PC-9 (cell line): ENCODE data around the gene SUMO2. TPM values are rescaled to one million over a fixed set of nuclear protein-coding genes. Genes with fewer than 3 reads are reported as not detected.
"Not testable (repeated sequence)": the region's sequence is repeated elsewhere in the genome, so short reads cannot be mapped to it uniquely, and the experiment has no call there.

Experiments used
- BruUV-seq: library from RNA; stranded (reverse); fragments of 400-500 nt; replicated peaks from 2 replicates; lab custom pipeline; 2021; lab: Mats Ljungman, UMichigan
- CTCF ChIA-PET: fragments of 300-600 bp; sonication (Branson Sonifier 250); formaldehyde crosslinking; loops from one replicate; lab custom pipeline; 2022; ENCODE audit warnings: antibody characterized with exemption; lab: Charles Lee
- POLR2A ChIA-PET: fragments of 300-600 bp; sonication (Branson Sonifier 250); formaldehyde crosslinking; loops from one replicate; lab custom pipeline; 2022; ENCODE audit warnings: antibody characterized with exemption; ENCODE audit not compliant: unreplicated experiment; lab: Charles Lee
- DNase-seq, 2 experiments: peaks; one replicate each; pipeline versions ENCODE4 v3.0.0 to v3.0.0-alpha.2; 2015 to 2022; ENCODE audit warnings: mixed read lengths in 1 of 2
- H2AFZ ChIP-seq: fragments of 200-600 bp; sonication (generic); 2 replicates; pipeline ENCODE4 v1.8.1; 2017; ENCODE audit warnings: antibody characterized with exemption
- H3F3A ChIP-seq: fragments of 200-600 bp; sonication (generic); 2 replicates; pipeline ENCODE4 v1.8.1; 2017; ENCODE audit warnings: antibody characterized with exemption, mild to moderate bottlenecking, low read depth; ENCODE audit not compliant: insufficient read depth
- H3K27ac ChIP-seq: fragments of 200-600 bp; sonication (generic); 2 replicates; pipeline ENCODE4 v1.6.1; 2016; ENCODE audit warnings: mixed run types
- H3K27me3 ChIP-seq: fragments of 200-600 bp; sonication (generic); 2 replicates; pipeline ENCODE4 v1.6.1; 2016; ENCODE audit warnings: low read depth, mixed run types; ENCODE audit not compliant: insufficient read depth
- H3K36me3 ChIP-seq: fragments of 200-600 bp; sonication (generic); 2 replicates; pipeline ENCODE4 v1.6.1; 2016; ENCODE audit warnings: low read depth, mixed run types
- H3K4me1 ChIP-seq: fragments of 200-600 bp; sonication (generic); replicated peaks from 2 replicates; pipeline ENCODE4 v1.6.1; 2016; ENCODE audit warnings: mixed run types; ENCODE audit not compliant: insufficient read depth
- H3K4me2 ChIP-seq: fragments of 200-600 bp; sonication (generic); 2 replicates; pipeline ENCODE4 v1.6.1; 2017; ENCODE audit warnings: mixed run types
- H3K4me3 ChIP-seq: fragments of 200-600 bp; sonication (generic); 2 replicates; pipeline ENCODE4 v1.6.1; 2016; ENCODE audit warnings: mixed run types
- H3K79me2 ChIP-seq: fragments of 200-600 bp; sonication (generic); 2 replicates; pipeline ENCODE4 v1.6.1; 2017; ENCODE audit warnings: low read depth, mixed run types
- H3K9me2 ChIP-seq: fragments of 200-600 bp; sonication (generic); 2 replicates; pipeline ENCODE4 v1.8.1; 2017; ENCODE audit warnings: mild to moderate bottlenecking; ENCODE audit not compliant: insufficient read depth
- H3K9me3 ChIP-seq: fragments of 200-600 bp; sonication (generic); 2 replicates; pipeline ENCODE4 v1.8.1; 2016; ENCODE audit warnings: low read depth; ENCODE audit not compliant: insufficient read depth
- H4K20me1 ChIP-seq: fragments of 200-600 bp; sonication (generic); 2 replicates; pipeline ENCODE4 v1.8.1; 2017; ENCODE audit not compliant: insufficient read depth
- EZH2 ChIP-seq: fragments of 200-600 bp; sonication (generic); IDR thresholded peaks from 2 replicates; pipeline ENCODE4 v1.8.0; 2017; ENCODE audit warnings: antibody characterized with exemption, low read depth
- intact Hi-C: fragments of 100-400 bp; cut with micrococcal nuclease; formaldehyde crosslinking; loops from one replicate; pipeline ENCODE4 v1.10.0; 2022; ENCODE audit not compliant: unreplicated experiment
- total RNA-seq: library from RNA; stranded (reverse); gene quantifications from 2 replicates; pipeline ENCODE4 v1.2.3, GENCODE V29; 2021
- TF ChIP-seq, protein P1 (sequence below): fragments of 200-600 bp; sonication (generic); conservative IDR thresholded peaks from 2 replicates; pipeline ENCODE4 v1.6.1; 2017; ENCODE audit warnings: mixed run types, antibody characterized with exemption, mild to moderate bottlenecking, moderate library complexity

Gene SUMO2
- total RNA-seq, 1 experiment from 2014 or later: 486 TPM

DNA sequence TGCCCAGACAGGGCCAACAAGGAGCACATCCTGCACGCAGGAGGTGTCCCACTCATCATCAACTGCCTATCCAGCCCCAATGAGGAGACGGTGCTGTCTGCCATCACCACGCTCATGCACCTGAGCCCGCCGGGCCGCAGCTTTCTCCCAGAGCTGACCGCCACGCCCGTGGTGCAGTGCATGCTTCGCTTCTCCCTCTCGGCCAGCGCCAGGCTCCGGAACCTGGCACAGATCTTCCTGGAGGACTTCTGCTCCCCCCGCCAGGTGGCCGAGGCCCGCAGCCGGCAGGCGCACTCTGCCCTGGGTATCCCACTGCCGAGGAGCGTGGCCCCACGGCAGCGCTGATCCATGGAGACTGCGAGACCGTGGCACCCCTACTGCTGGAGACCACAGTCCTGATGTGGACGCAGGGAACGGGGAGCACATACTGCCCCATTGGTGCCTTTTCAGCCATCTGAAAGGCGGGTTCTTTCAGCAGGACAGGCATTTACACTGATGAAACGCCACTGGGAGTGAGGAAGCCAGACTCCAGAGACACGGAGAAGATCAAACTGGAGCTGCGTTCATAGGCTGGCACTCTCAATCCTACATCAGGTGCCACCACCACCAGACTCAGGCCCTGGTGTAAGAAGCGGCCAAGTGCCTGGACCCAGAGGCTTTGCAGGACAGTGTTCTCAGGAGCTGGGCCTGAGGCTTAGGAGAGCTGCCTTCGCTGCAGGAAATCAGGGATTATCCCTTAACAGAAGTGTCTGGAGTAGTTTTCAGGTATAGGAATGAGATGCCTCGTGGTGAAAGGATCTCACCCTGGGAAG is 53.9 kb downstream of the SUMO2 start:
- peaks cover 41% of the 10 kb centered on the region for H3K79me2 ChIP-seq
- H3K4me2 ChIP-seq: no peak overlapping the region
- no peaks in the 10 kb centered on the region for H3K27me3 ChIP-seq
- no peak overlapping the region for H3K27ac ChIP-seq
- ChIA-PET POLR2A (interaction anchor here (0.7 kb wide), 1 partner anchor 38 kb away, joined by 4 read pairs; no protein-coding TSS in a partner anchor), CTCF (interaction anchor here (0.6 kb wide), 2 partner anchors 24 to 77 kb away, joined by 3 read pairs; no protein-coding TSS in a partner anchor)
- no peak overlapping the region for H2AFZ ChIP-seq
- no peak for DNase-seq
- H3K9me2 ChIP-seq: no peaks in the 10 kb centered on the region
- no peaks in the 10 kb centered on the region for H3K9me3 ChIP-seq
- no TSS peak for BruUV-seq
- H3F3A ChIP-seq: peaks cover 71% of the 10 kb centered on the region
- peaks cover 39% of the 10 kb centered on the region for H3K4me1 ChIP-seq
- intact Hi-C loops: no loop called here
- no peaks in the 10 kb centered on the region for H3K36me3 ChIP-seq
- H4K20me1 ChIP-seq: no peaks in the 10 kb centered on the region; the same call in 1 of the 2 replicates
- H3K4me3 ChIP-seq: no peak overlapping the region
- TF ChIP-seq, protein P1, sequence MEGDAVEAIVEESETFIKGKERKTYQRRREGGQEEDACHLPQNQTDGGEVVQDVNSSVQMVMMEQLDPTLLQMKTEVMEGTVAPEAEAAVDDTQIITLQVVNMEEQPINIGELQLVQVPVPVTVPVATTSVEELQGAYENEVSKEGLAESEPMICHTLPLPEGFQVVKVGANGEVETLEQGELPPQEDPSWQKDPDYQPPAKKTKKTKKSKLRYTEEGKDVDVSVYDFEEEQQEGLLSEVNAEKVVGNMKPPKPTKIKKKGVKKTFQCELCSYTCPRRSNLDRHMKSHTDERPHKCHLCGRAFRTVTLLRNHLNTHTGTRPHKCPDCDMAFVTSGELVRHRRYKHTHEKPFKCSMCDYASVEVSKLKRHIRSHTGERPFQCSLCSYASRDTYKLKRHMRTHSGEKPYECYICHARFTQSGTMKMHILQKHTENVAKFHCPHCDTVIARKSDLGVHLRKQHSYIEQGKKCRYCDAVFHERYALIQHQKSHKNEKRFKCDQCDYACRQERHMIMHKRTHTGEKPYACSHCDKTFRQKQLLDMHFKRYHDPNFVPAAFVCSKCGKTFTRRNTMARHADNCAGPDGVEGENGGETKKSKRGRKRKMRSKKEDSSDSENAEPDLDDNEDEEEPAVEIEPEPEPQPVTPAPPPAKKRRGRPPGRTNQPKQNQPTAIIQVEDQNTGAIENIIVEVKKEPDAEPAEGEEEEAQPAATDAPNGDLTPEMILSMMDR: no peak
- no peak for TF ChIP-seq EZH2

- POLR2A ChIA-PET: interaction anchor here (0.7 kb wide), 1 partner anchor 39 kb away, joined by 4 read pairs; no protein-coding TSS in a partner anchor
- intact Hi-C loops, BruUV-seq: not testable (repeated sequence)
Measured at GRCh38 chr17:75127936-75128335, 54.8 kb downstream of the SUMO2 start.

DNA sequence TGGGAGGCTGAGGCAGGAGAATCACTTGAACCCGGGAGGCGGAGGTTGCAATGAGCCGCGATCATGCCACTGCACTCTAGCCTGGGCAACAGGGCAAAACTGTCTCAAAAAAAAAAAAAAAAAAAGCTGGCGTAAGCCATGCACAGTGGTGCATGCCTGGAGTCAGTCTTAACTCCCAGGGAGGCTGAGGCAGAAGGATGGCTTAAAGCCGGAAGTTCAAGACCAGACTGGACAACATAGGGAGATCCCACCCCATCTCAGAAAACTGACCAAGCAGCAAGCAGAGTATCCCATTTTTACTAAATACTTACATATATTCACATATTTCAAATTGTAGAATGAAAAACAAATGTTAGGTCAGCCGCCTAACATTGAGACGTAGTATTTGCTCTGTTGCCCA is 55.8 kb downstream of the SUMO2 start:
- Histone ChIP-seq H3K4me2 (no peak overlapping the region), H3K79me2 (peaks cover 34% of the 10 kb centered on the region), H3K27ac (no peak overlapping the region), H3K27me3 (no peaks in the 10 kb centered on the region), H3K4me3 (no peak overlapping the region), H3K36me3 (no peaks in the 10 kb centered on the region), H2AFZ (no peak overlapping the region), H3F3A (peaks cover 68% of the 10 kb centered on the region), H3K4me1 (peaks cover 43% of the 10 kb centered on the region), H4K20me1 (no peaks in the 10 kb centered on the region; the same call in 1 of the 2 replicates), H3K9me2 (no peaks in the 10 kb centered on the region), H3K9me3 (no peaks in the 10 kb centered on the region)
- no TSS peak for BruUV-seq
- TF ChIP-seq EZH2: no peak
- TF ChIP-seq, protein P1: no peak
- intact Hi-C loops: no loop called here
- POLR2A ChIA-PET: interaction anchor here (0.6 kb wide), 1 partner anchor 33 kb away, joined by 12 read pairs; no protein-coding TSS in a partner anchor
- no peak for DNase-seq
- CTCF ChIA-PET: no interaction called here

More at GRCh38 chr17:75127936-75128335, 54.8 kb downstream of the SUMO2 start:
- not testable (repeated sequence) for H3K27me3 ChIP-seq, H3K9me2 ChIP-seq, H4K20me1 ChIP-seq, H2AFZ ChIP-seq, H3K9me3 ChIP-seq, DNase-seq, H3K36me3 ChIP-seq, H3K4me3 ChIP-seq, H3K4me2 ChIP-seq
- Histone ChIP-seq H3F3A (peaks cover 69% of the 10 kb centered on the region), H3K79me2 (peaks cover 41% of the 10 kb centered on the region), H3K27ac (peak overlapping the region; percentile 21; the same call in 1 of the 2 replicates), H3K4me1 (peaks cover 41% of the 10 kb centered on the region)
- CTCF ChIA-PET: interaction anchor here (0.6 kb wide), 1 partner anchor 23 kb away, joined by 3 read pairs; no protein-coding TSS in a partner anchor
